Activated T-helper 2 cell treated with anti-CD3 and anti-CD28 coated beads, Interferon-gamma antibody, Interleukin-2, Interleukin-4, amounts not matched to agents 10 μg/mL and 5 μg/mL and 100 μg/mL, durations not matched to agents 14 hours and 24 hours and 36 hours (primary cell): ENCODE results near the gene PROCR. TPM values are rescaled to one million over a fixed set of nuclear protein-coding genes. Genes with fewer than 3 reads are reported as not detected.

Experiments used
- DNase-seq: peaks from one replicate; pipeline ENCODE4 v3.0.0; 2021; ENCODE audit warnings: low spot score
- H3K27ac Mint-ChIP-seq: one replicate; pipeline ENCODE4 v1.8.0; 2021; ENCODE audit warnings: mixed read lengths
- H3K27me3 Mint-ChIP-seq: one replicate; pipeline ENCODE4 v1.8.0; 2021; ENCODE audit warnings: low read depth, mixed read lengths
- H3K36me3 Mint-ChIP-seq: one replicate; pipeline ENCODE4 v1.8.0; 2021; ENCODE audit warnings: low read depth, mixed read lengths
- H3K4me1 Mint-ChIP-seq: one replicate; pipeline ENCODE4 v1.8.0; 2021; ENCODE audit warnings: low read depth, mixed read lengths
- H3K4me3 Mint-ChIP-seq: one replicate; pipeline ENCODE4 v1.8.0; 2021; ENCODE audit warnings: low read depth, mild to moderate bottlenecking, moderate library complexity, mixed read lengths
- H3K9me3 Mint-ChIP-seq: one replicate; pipeline ENCODE4 v1.8.0; 2021; ENCODE audit warnings: mixed read lengths
- intact Hi-C: fragments of 100-400 bp; cut with micrococcal nuclease; formaldehyde crosslinking; loops from one replicate; pipeline ENCODE4 v1.15.1; 2023
- total RNA-seq: library from RNA; stranded (reverse); gene quantifications from 2 replicates; pipeline ENCODE4 v1.2.3, GENCODE V29; 2022

The PROCR gene
- total RNA-seq, 1 donor from 2014 or later, result 0.43 TPM

DNA sequence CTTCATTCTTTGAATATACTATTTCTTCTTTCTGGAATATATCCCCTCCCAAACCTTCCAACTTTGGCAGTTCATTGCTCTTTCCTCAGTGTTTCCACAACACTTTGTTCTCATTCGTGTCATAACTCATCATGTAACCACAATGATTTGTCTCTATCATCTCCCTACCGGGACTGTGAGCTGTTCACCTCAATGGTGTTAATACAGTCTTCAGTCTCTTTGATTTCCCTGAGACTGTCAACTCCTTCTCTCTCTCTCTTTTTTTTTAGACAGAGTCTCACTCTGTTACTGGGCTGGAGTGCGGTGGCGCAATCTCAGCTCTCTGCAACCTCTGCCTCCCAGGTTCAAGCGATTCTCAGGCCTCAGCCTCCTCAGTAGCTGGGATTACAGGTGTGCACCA is 52.1 kb downstream of the PROCR start:
- no peaks in the 10 kb centered on the region for H3K36me3 Mint-ChIP-seq
- no peak for DNase-seq
- H3K4me1 Mint-ChIP-seq, result peaks cover 4% of the 10 kb centered on the region
- H3K9me3 Mint-ChIP-seq, result no peaks in the 10 kb centered on the region
- peaks cover 38% of the 10 kb centered on the region for H3K27me3 Mint-ChIP-seq
- H3K27ac Mint-ChIP-seq, result no peak overlapping the region
- intact Hi-C loops, result no loop called here
- no peak overlapping the region for H3K4me3 Mint-ChIP-seq

- no peaks in the 10 kb centered on the region for H3K9me3 Mint-ChIP-seq
- peaks cover 4% of the 10 kb centered on the region for H3K4me1 Mint-ChIP-seq
- H3K27me3 Mint-ChIP-seq, result peaks cover 44% of the 10 kb centered on the region
- no peak overlapping the region for H3K27ac Mint-ChIP-seq
- H3K36me3 Mint-ChIP-seq, result no peaks in the 10 kb centered on the region
- DNase-seq, result no peak
- no peak overlapping the region for H3K4me3 Mint-ChIP-seq
- intact Hi-C loops, result no loop called here
These were observed 52.7 kb downstream of the PROCR start for GRCh38 chr20:35224536-35224935.

GRCh38 chr20:35225319-35226125 is 53.6 kb downstream of the PROCR start:
- peaks cover 46% of the 10 kb centered on the region for H3K27me3 Mint-ChIP-seq
- DNase-seq, result no peak
- peak overlapping the region; percentile 47 for H3K4me3 Mint-ChIP-seq
- no peaks in the 10 kb centered on the region for H3K36me3 Mint-ChIP-seq
- no peaks in the 10 kb centered on the region for H3K9me3 Mint-ChIP-seq
- H3K4me1 Mint-ChIP-seq, result peaks cover 4% of the 10 kb centered on the region
- no peak overlapping the region for H3K27ac Mint-ChIP-seq
- intact Hi-C loops, result no loop called here

- DNase-seq, result no peak
- H3K36me3 Mint-ChIP-seq, result no peaks in the 10 kb centered on the region
- H3K4me1 Mint-ChIP-seq, result peaks cover 4% of the 10 kb centered on the region
- no peak within 1 kb of the TSS for H3K27ac Mint-ChIP-seq
- peaks cover 50% of the 10 kb centered on the region for H3K27me3 Mint-ChIP-seq
- intact Hi-C loops, result no loop called here
- peak within 1 kb of the TSS; percentile 64 for H3K4me3 Mint-ChIP-seq
- no peaks in the 10 kb centered on the region for H3K9me3 Mint-ChIP-seq
These were observed 54.4 kb downstream of the PROCR start, which contains the start of gene MMP24 for GRCh38 chr20:35226126-35226883. MMP24 (plus strand) TSS chr20:35226690; CDS start chr20:35226739, 49 bp downstream.

Other genes starting within 250 kb of the PROCR start
- gene GSS, start 216.3 kb upstream of the PROCR start, total RNA-seq, result 70.5 and 77.1 TPM in 2 replicates
- 0.30 and 0.34 TPM in 2 replicates for gene MYH7B, start 216.2 kb upstream of the PROCR start, total RNA-seq
- gene TRPC4AP, start 79.3 kb upstream of the PROCR start, total RNA-seq, result 52.3 and 52.4 TPM in 2 replicates
- gene EDEM2, start 24.7 kb upstream of the PROCR start, total RNA-seq, result 25.5 and 25.7 TPM in 2 replicates
- gene MMP24, start 54.6 kb downstream of the PROCR start, total RNA-seq, result not detected in 2 replicates
- 31.4 and 33.0 TPM in 2 replicates for gene MMP24OS, start 106.0 kb downstream of the PROCR start, total RNA-seq
- gene EIF6, start 112.7 kb downstream of the PROCR start, total RNA-seq, result 179 and 183 TPM in 2 replicates
- gene FAM83C, start 120.4 kb downstream of the PROCR start, total RNA-seq, result not detected in 2 replicates
- gene UQCC1, start 239.9 kb downstream of the PROCR start, total RNA-seq, result 53.9 and 65.7 TPM in 2 replicates